Fibroblast of lung (primary cell): Measurements from ENCODE around the gene PTPRH. TPM values are rescaled to one million over a fixed set of nuclear protein-coding genes. Genes with fewer than 3 reads are reported as not detected.

ENCODE experiments used
- DNase-seq, 2 donors: peaks; one replicate each; pipeline versions ENCODE4 v3.0.0 to v3.0.0-alpha.2; 2010; ENCODE audit warnings: low read depth in 2 of 2
- H2AFZ ChIP-seq: 2 replicates; pipeline ENCODE4 v1.5.1; 2012; ENCODE audit warnings: low read length, control low read depth, inconsistent platforms
- H3K27ac ChIP-seq: 2 replicates; pipeline ENCODE4 v1.5.1; 2011; ENCODE audit warnings: low read length, control low read depth; ENCODE audit not compliant: insufficient read depth
- H3K27me3 ChIP-seq: 2 replicates; pipeline ENCODE4 v1.5.1; 2011; ENCODE audit warnings: mild to moderate bottlenecking, low read length; ENCODE audit not compliant: control insufficient read depth, insufficient read depth
- H3K36me3 ChIP-seq: 2 replicates; pipeline ENCODE4 v1.5.1; 2011; ENCODE audit warnings: low read length; ENCODE audit not compliant: control insufficient read depth, insufficient read depth
- H3K4me1 ChIP-seq: 2 replicates; pipeline ENCODE4 v1.5.1; 2011; ENCODE audit warnings: low read length; ENCODE audit not compliant: control insufficient read depth, insufficient read depth; ENCODE audit errors: extremely low read depth
- H3K4me2 ChIP-seq: 2 replicates; pipeline ENCODE4 v1.5.1; 2011; ENCODE audit warnings: low read length, control low read depth; ENCODE audit not compliant: insufficient read depth; ENCODE audit errors: extremely low read depth
- H3K4me3 ChIP-seq, 4 experiments: fragments of 200-600 bp in 1 of 4; sonication (generic) in 1 of 4; replicated peaks in 1 of 4; 2 replicates each; pipeline ENCODE4 v1.5.1; 2011 to 2016; ENCODE audit warnings: low read length in 4 of 4, low read depth in 3 of 4, mild to moderate bottlenecking in 3 of 4, control low read depth in 2 of 4, inconsistent platforms in 1 of 4, mixed read lengths in 1 of 4; ENCODE audit not compliant: insufficient read depth in 1 of 4; ENCODE audit errors: control extremely low read depth in 1 of 4
- H3K79me2 ChIP-seq: 2 replicates; pipeline ENCODE4 v1.5.1; 2012; ENCODE audit warnings: mild to moderate bottlenecking, low read length, inconsistent platforms; ENCODE audit not compliant: control insufficient read depth, insufficient read depth
- H3K9ac ChIP-seq: 2 replicates; pipeline ENCODE4 v1.5.1; 2011; ENCODE audit warnings: mild to moderate bottlenecking, low read length, control low read depth; ENCODE audit not compliant: insufficient read depth
- H3K9me3 ChIP-seq: 2 replicates; pipeline ENCODE4 v1.5.1; 2012; ENCODE audit warnings: low read depth, low read length; ENCODE audit not compliant: control insufficient read depth, insufficient read depth
- H4K20me1 ChIP-seq: 2 replicates; pipeline ENCODE4 v1.5.1; 2011; ENCODE audit warnings: low read length; ENCODE audit not compliant: control insufficient read depth, insufficient read depth; ENCODE audit errors: extremely low read depth
- EZH2 ChIP-seq: IDR thresholded peaks from 2 replicates; pipeline ENCODE4 v1.5.1; 2012; ENCODE audit warnings: low read length, control low read depth, mild to moderate bottlenecking; ENCODE audit errors: missing control alignments
- polyA plus RNA-seq, 2 donors: library from polyadenylated mRNA; depleted of rRNA in 1 of 2; stranded (reverse) in 1 of 2; unstranded in 1 of 2; fragments of >200 nt; gene quantifications; 2 replicates each; pipeline ENCODE4 v1.2.1, GENCODE V29; 2011 to 2012; ENCODE audit warnings: missing spikeins in 1 of 2
- total RNA-seq: library from RNA; depleted of rRNA; stranded (reverse); fragments of >200 nt; gene quantifications from 2 replicates; pipeline ENCODE4 v1.2.1, GENCODE V29; 2014
- TF ChIP-seq, protein P1 (sequence below), 2 donors: IDR thresholded peaks in 1 of 2; conservative IDR thresholded peaks in 1 of 2; 1 replicate in 1 of 2; 2 replicates in 1 of 2; pipeline ENCODE4 v1.5.1; 2011 to 2012; ENCODE audit warnings: low read length in 2 of 2, control low read depth in 1 of 2, inconsistent platforms in 1 of 2, low read depth in 1 of 2, mild to moderate bottlenecking in 1 of 2

Gene PTPRH
- total and polyA plus RNA-seq, 2 donors (not counting 1 experiment from before 2014, with no cell fraction given) = 4.4 to 19.5 TPM

DNA sequence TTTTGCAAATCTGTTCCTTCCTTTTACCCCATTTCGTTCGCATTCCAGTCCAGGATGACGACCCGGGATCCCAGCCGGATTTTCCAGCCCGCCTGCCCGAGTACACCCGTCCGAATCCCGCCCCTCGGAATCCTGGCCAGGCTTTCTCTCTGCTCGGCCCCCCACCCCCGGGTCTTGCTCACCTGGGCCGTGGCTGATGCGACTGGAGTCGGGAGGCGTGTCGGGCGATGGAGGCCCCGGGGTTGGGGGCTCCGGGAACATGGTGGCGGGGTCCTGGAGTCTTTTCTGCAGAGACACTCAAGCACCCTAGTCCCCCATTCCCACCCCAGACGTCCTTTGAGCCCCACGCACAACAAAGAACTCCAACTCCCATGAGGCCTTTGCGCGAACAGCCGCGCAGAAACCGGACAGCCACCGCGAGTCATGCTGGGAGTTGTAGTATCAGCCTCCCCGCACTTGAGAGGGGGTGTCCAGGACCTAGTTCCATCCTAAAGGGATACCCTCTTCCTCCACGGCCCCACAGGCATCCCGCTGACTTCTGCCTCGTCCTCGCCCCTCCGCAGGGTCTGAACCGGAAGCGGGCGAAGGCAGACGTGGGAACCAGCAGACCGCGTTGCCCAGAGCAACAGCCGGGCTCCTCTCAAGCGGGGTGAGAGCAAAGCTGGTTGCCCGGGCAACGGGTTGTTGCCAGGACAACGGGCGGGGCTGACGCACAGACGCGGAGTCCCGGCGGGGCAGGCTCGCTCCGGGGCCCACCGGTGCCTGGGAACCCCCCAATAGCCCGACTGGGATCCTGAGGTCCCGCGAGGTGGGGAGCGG is 30.3 kb downstream of the PTPRH start:
- Histone ChIP-seq H3K9ac (peak overlapping the region; percentile 55), H3K27ac (peak overlapping the region; percentile 41), H3K4me2 (peak overlapping the region; percentile 67), H3K4me3 (peak overlapping the region in 3 of 4 experiments; percentile 15 to 53 (median 36)), H4K20me1 (no peaks in the 10 kb centered on the region), H3K36me3 (no peaks in the 10 kb centered on the region), H3K4me1 (peaks cover 11% of the 10 kb centered on the region), H2AFZ (peak overlapping the region; percentile 43), H3K9me3 (no peaks in the 10 kb centered on the region), H3K79me2 (no peaks in the 10 kb centered on the region), H3K27me3 (peaks cover 11% of the 10 kb centered on the region)
- TF ChIP-seq EZH2 = no peak
- TF ChIP-seq, protein P1, sequence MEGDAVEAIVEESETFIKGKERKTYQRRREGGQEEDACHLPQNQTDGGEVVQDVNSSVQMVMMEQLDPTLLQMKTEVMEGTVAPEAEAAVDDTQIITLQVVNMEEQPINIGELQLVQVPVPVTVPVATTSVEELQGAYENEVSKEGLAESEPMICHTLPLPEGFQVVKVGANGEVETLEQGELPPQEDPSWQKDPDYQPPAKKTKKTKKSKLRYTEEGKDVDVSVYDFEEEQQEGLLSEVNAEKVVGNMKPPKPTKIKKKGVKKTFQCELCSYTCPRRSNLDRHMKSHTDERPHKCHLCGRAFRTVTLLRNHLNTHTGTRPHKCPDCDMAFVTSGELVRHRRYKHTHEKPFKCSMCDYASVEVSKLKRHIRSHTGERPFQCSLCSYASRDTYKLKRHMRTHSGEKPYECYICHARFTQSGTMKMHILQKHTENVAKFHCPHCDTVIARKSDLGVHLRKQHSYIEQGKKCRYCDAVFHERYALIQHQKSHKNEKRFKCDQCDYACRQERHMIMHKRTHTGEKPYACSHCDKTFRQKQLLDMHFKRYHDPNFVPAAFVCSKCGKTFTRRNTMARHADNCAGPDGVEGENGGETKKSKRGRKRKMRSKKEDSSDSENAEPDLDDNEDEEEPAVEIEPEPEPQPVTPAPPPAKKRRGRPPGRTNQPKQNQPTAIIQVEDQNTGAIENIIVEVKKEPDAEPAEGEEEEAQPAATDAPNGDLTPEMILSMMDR (conservative IDR thresholded peaks at IDR 0.05 in 1 of 2, IDR thresholded peaks at IDR 0.05 in 1 of 2; ENCODE audit: low read depth in 1 of 2, low read length in 2 of 2) = no peak
- DNase-seq = peak; percentile 80 to 82

DNA sequence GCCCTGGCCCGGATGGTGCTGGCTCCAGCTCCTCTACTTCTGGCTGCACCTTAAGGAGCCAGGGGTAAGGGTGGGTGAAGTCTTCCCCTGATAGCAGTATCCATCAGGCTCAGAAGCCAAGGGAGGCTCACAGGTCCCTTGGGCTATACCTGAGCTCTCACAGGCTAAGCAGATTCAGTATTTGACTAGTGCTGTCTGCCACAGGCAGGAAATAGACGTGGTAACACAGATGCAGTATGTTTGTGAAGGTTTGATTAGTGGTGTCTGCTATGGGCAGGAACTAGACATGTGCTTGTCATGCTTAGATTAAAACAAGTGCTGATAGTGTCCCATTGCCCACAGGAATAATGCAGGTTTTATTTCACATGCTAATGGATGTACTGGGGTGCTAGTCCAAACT is 33.2 kb downstream of the PTPRH start:
- Histone ChIP-seq H3K79me2 (no peaks in the 10 kb centered on the region), H3K27ac (no peak overlapping the region), H3K9me3 (no peaks in the 10 kb centered on the region), H4K20me1 (no peaks in the 10 kb centered on the region), H3K4me1 (peaks cover 14% of the 10 kb centered on the region), H3K4me2 (no peak overlapping the region), H3K4me3 (no peak overlapping the region), H3K36me3 (no peaks in the 10 kb centered on the region), H2AFZ (no peak overlapping the region), H3K9ac (no peak overlapping the region), H3K27me3 (peaks cover 11% of the 10 kb centered on the region)
- TF ChIP-seq EZH2 = no peak
- TF ChIP-seq, protein P1 (conservative IDR thresholded peaks at IDR 0.05 in 1 of 2, IDR thresholded peaks at IDR 0.05 in 1 of 2; ENCODE audit: low read depth in 1 of 2, low read length in 2 of 2) = no peak
- DNase-seq = no peak

DNA sequence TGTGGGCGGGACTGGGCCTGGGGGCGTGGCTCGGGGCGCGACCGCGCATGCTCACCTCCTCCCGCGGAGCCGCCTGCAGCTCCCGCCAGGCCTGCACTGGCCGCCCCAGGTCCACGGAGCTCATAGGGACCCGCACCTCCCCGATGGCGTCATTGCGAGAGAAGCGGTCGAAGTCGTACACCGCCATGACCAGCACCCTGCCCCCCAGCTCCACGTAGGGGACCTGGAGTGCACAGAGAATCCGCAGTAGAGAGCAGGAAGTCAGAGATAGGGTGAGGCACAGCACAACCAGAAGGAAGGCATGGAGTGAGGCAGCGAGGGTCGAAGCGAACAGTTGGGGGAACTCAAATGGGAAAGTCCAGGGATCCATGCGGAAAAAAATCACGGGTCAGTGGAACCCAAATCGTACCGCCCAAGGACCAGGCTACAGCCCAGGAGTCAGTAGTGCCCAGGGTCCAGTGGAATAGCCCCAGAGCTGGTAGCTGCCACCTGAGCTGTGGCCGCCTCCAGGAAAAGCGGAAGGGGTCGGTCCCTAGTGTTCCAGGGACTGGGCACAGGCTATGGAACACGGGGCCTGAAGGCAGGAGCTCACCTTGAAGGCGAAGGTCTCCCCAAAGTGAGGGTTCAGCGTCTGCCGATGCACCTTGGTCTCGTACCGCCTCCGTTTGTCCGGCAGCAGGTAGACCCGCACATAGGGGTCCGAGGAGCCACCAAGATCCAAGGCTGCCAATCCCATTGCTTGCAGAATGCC is 34.0 kb downstream of the PTPRH start:
- Histone ChIP-seq H2AFZ (no peak overlapping the region), H3K27ac (no peak overlapping the region), H3K79me2 (no peaks in the 10 kb centered on the region), H3K4me3 (no peak overlapping the region), H3K4me2 (no peak overlapping the region), H3K36me3 (no peaks in the 10 kb centered on the region), H3K9ac (no peak overlapping the region), H3K27me3 (peaks cover 14% of the 10 kb centered on the region), H3K9me3 (no peaks in the 10 kb centered on the region), H4K20me1 (no peaks in the 10 kb centered on the region), H3K4me1 (peaks cover 14% of the 10 kb centered on the region)
- no peak for DNase-seq
- no peak for TF ChIP-seq EZH2
- TF ChIP-seq, protein P1 (conservative IDR thresholded peaks at IDR 0.05 in 1 of 2, IDR thresholded peaks at IDR 0.05 in 1 of 2; ENCODE audit: low read depth in 1 of 2, low read length in 2 of 2) = no peak
